KMS-11 (cell line): Measurements from ENCODE around the gene LSAMP.
A peak's percentile ranks its signal among the peaks of the same experiment; 100 is the strongest.

ENCODE experiments used
- H2AFZ ChIP-seq: fragments of 200-600 bp; sonication (generic); 2 replicates; pipeline ENCODE4 v1.6.1; 2016; ENCODE audit warnings: antibody characterized with exemption, mixed run types, low read depth
- H3K27ac ChIP-seq: fragments of 200-600 bp; sonication (generic); 2 replicates; pipeline ENCODE4 v1.6.1; 2016; ENCODE audit warnings: mild to moderate bottlenecking, mixed run types
- H3K27me3 ChIP-seq: fragments of 200-600 bp; sonication (generic); 2 replicates; pipeline ENCODE4 v1.6.1; 2017; ENCODE audit warnings: mild to moderate bottlenecking, low read depth, mixed run types, moderate library complexity; ENCODE audit not compliant: insufficient read depth
- H3K36me3 ChIP-seq: fragments of 200-600 bp; sonication (generic); 2 replicates; pipeline ENCODE4 v1.6.1; 2017; ENCODE audit warnings: mild to moderate bottlenecking, mixed run types; ENCODE audit not compliant: insufficient read depth
- H3K4me1 ChIP-seq: fragments of 200-600 bp; sonication (generic); 2 replicates; pipeline ENCODE4 v1.6.1; 2016; ENCODE audit warnings: mild to moderate bottlenecking, low read depth, mixed run types; ENCODE audit not compliant: poor library complexity, severe bottlenecking
- H3K4me2 ChIP-seq: fragments of 200-600 bp; sonication (generic); 2 replicates; pipeline ENCODE4 v1.7.0; 2016; ENCODE audit warnings: mild to moderate bottlenecking, mixed run types
- H3K4me3 ChIP-seq: fragments of 200-600 bp; sonication (generic); IDR thresholded peaks from 2 replicates; pipeline ENCODE4 v1.6.1; 2017; ENCODE audit warnings: low read depth, low read length, mixed read lengths; ENCODE audit not compliant: insufficient read depth
- H3K79me2 ChIP-seq: fragments of 200-600 bp; sonication (generic); 2 replicates; pipeline ENCODE4 v1.6.1; 2016; ENCODE audit warnings: low read depth, mixed run types; ENCODE audit not compliant: insufficient read depth
- H3K9ac ChIP-seq: fragments of 200-600 bp; sonication (generic); 2 replicates; pipeline ENCODE4 v1.6.1; 2016; ENCODE audit warnings: mild to moderate bottlenecking, mixed run types
- H4K20me1 ChIP-seq: fragments of 200-600 bp; sonication (generic); 2 replicates; pipeline ENCODE4 v1.6.1; 2016; ENCODE audit warnings: mild to moderate bottlenecking, mixed run types; ENCODE audit not compliant: insufficient read depth
- CTCF ChIP-seq: fragments of 200-600 bp; sonication (generic); conservative IDR thresholded peaks from 2 replicates; pipeline ENCODE4 v1.6.1; 2017; ENCODE audit warnings: low read depth, mild to moderate bottlenecking, antibody characterized with exemption, low read length, moderate library complexity, mixed read lengths

LSAMP gene

DNA sequence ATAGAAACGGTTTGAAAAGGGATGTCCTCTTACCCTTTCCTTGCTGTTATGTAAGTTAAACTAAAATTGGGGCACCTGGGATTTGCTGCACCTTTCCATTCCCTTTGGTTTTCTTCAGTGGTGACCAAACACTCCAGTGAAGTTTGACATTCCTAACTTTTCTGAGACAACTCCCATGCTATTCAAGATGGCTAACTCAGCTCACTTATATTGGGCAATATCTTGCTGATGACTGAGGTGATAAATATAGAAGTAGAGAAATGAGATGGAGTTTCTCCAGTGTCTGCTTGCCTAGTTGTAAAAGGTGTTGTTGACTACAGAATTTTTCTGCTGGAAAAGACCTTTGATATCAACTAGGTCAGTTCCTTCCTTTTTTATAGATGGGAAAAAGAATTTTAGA lies 530.2 kb downstream of the LSAMP start:
- TF ChIP-seq CTCF: no peak
- H3K9ac ChIP-seq: no peak overlapping the region
- no peak overlapping the region for H2AFZ ChIP-seq

GRCh38 chr3:115913069-115913686 lies 532.1 kb downstream of the LSAMP start:
- Histone ChIP-seq H2AFZ (no peak overlapping the region), H3K9ac (no peak overlapping the region), H3K79me2 (no peaks in the 10 kb centered on the region), H3K4me3 (no peak overlapping the region), H3K4me1 (no peaks in the 10 kb centered on the region), H3K27me3 (no peaks in the 10 kb centered on the region), H3K36me3 (no peaks in the 10 kb centered on the region), H3K27ac (no peak overlapping the region), H4K20me1 (no peaks in the 10 kb centered on the region), H3K4me2 (no peak overlapping the region)
- peak; percentile 50 for TF ChIP-seq CTCF

More for the DNA sequence above, 530.2 kb downstream of the LSAMP start:
- Histone ChIP-seq H3K4me1 (no peaks in the 10 kb centered on the region), H3K79me2 (no peaks in the 10 kb centered on the region), H3K27me3 (no peaks in the 10 kb centered on the region), H3K4me3 (no peak overlapping the region), H3K27ac (no peak overlapping the region), H4K20me1 (no peaks in the 10 kb centered on the region), H3K36me3 (no peaks in the 10 kb centered on the region), H3K4me2 (no peak overlapping the region)

GRCh38 chr3:115912372-115912771 lies 532.9 kb downstream of the LSAMP start:
- TF ChIP-seq CTCF: no peak
- no peaks in the 10 kb centered on the region for H3K4me1 ChIP-seq
- H3K27me3 ChIP-seq: no peaks in the 10 kb centered on the region
- no peak overlapping the region for H3K4me2 ChIP-seq
- no peaks in the 10 kb centered on the region for H3K79me2 ChIP-seq
- H3K36me3 ChIP-seq: no peaks in the 10 kb centered on the region
- no peak overlapping the region for H3K27ac ChIP-seq
- no peak overlapping the region for H3K4me3 ChIP-seq
- no peaks in the 10 kb centered on the region for H4K20me1 ChIP-seq
- H2AFZ ChIP-seq: no peak overlapping the region
- no peak overlapping the region for H3K9ac ChIP-seq

DNA sequence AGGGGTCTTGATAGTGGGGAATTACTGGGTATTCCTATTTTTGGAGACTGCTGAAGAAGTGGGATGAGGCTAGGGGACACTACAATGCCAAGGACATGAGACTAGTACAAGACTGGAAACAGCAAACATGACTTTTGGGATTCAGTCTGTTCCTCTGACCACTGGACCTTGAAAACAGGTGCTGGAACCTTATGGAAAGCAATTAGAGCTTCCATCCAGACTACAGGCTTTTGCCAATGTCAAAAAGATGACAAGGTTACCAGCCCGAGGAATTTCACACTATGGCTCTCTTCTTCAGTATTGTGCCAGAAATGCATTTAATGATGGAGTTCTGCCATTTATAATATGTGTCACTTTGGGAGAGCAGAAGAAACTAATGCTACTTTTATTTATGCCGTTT lies 539.4 kb downstream of the LSAMP start:
- H3K27me3 ChIP-seq: no peaks in the 10 kb centered on the region
- no peaks in the 10 kb centered on the region for H4K20me1 ChIP-seq
- H3K9ac ChIP-seq: no peak overlapping the region
- no peaks in the 10 kb centered on the region for H3K4me1 ChIP-seq
- TF ChIP-seq CTCF: no peak
- H3K27ac ChIP-seq: no peak overlapping the region
- no peak overlapping the region for H3K4me2 ChIP-seq
- H3K36me3 ChIP-seq: no peaks in the 10 kb centered on the region
- H2AFZ ChIP-seq: no peak overlapping the region
- no peaks in the 10 kb centered on the region for H3K79me2 ChIP-seq
- H3K4me3 ChIP-seq: no peak overlapping the region
